Measurements from ENCODE around the gene IER2. TPM values are rescaled to one million over a fixed set of nuclear protein-coding genes. Genes with fewer than 3 reads are reported as not detected.

IER2 gene
- total and polyA plus RNA-seq, 2 of the 4 experiments (the other 2 are of a cell fraction), result 7.7 to 102 TPM

- TF ChIP-seq MXI1 (IDR thresholded peaks at IDR 0.05; ENCODE audit: borderline replicate concordance, low read depth, low read length), result peak; percentile 38; the same call in 1 of the 2 replicates
These were observed 4.1 kb downstream of the IER2 start (continued) for GRCh38 chr19:13154241-13154778.

GRCh38 chr19:13154911-13155471 lies 4.8 kb downstream of the IER2 start:
- BruUV-seq (replicated peaks), result no TSS peak
- CTCF ChIA-PET, result no interaction called here
- 0% methylated on average over 2 of the region's 24 CpGs; no CpG with 5 or more reads in 1 of the 2 experiments for WGBS, 2 experiments (ENCODE audit: extremely low coverage in 2 of 2, insufficient read length in 1 of 2)
- Histone ChIP-seq H2BK20ac (ENCODE audit: low read depth, low read length) (no peak overlapping the region), H3K36me3 (ENCODE audit: control insufficient read depth, insufficient read depth, low read length) (peaks cover 2% of the 10 kb centered on the region; the same call in 1 of the 2 replicates), H2AK9ac (replicated peaks; ENCODE audit: low read depth, low read length, poor library complexity) (peak overlapping the region; percentile 93), H3K14ac (replicated peaks; ENCODE audit: low read depth, low read length) (peak overlapping the region; percentile 98), H3K4me2 (ENCODE audit: low read depth, low read length) (peak overlapping the region; percentile 90), H3K56ac (ENCODE audit: extremely low read depth, insufficient read depth, low read length) (peak overlapping the region; percentile 91), H2BK5ac (ENCODE audit: low read depth, low read length, poor library complexity, severe bottlenecking) (peak overlapping the region; percentile 88), H2AK5ac (ENCODE audit: low read depth, low read length) (peak overlapping the region; percentile 94), H4K91ac (ENCODE audit: insufficient read depth, low read depth, low read length) (peak overlapping the region; percentile 93), H3K9me1 (ENCODE audit: insufficient read depth, low read length) (no peaks in the 10 kb centered on the region), H4K5ac (ENCODE audit: low read depth, low read length) (peak overlapping the region; percentile 60; the same call in 1 of the 2 replicates), H2BK120ac (ENCODE audit: low read depth, low read length) (peak overlapping the region; percentile 47; the same call in 1 of the 2 replicates), H3K27ac (ENCODE audit: insufficient read depth, low read length) (peak overlapping the region; percentile 80), H2BK15ac (ENCODE audit: low read depth, low read length) (0 out of 3 replicates have a peak overlapping the region, but pooled peaks have one; percentile 5), H4K8ac (ENCODE audit: low read depth in 2 of 2, low read length in 2 of 2) (peak overlapping the region; percentile 72 to 73; a peak in 3 of 4 replicates), H3K79me1 (ENCODE audit: low read depth in 1 of 2, low read length in 2 of 2) (peaks cover 0 to 31% of the 10 kb centered on the region in 2 experiments; a peak in 1 of 4 replicates), H3K9ac (ENCODE audit: low read depth, low read length) (peak overlapping the region; percentile 99), H3K4me3 (ENCODE audit: insufficient read depth, low read depth, low read length) (peak overlapping the region; percentile 82), H3K23ac (ENCODE audit: low read depth, low read length) (peak overlapping the region; percentile 85), H3K9me3 (ENCODE audit: control insufficient read depth, insufficient read depth, low read length) (no peaks in the 10 kb centered on the region), H3K18ac (ENCODE audit: low read depth, low read length) (peak overlapping the region; percentile 62), H3K27me3 (ENCODE audit: control insufficient read depth, insufficient read depth, low read length) (no peaks in the 10 kb centered on the region), H3K4ac (ENCODE audit: low read depth, low read length) (peak overlapping the region; percentile 95), H3K4me1 (ENCODE audit: control insufficient read depth, insufficient read depth, low read length) (peaks cover 11% of the 10 kb centered on the region), H2AFZ (replicated peaks; ENCODE audit: low read length, poor library complexity) (peak overlapping the region; percentile 40), H4K20me1 (ENCODE audit: insufficient read depth, low read length) (peaks cover 29% of the 10 kb centered on the region)
- POLR2A ChIA-PET (ENCODE audit: unreplicated experiment), result interaction anchor here (0.6 to 0.9 kb wide), 2 partner anchors 15 to 107 kb away, joined by 3 read pairs; no protein-coding TSS in a partner anchor
- peak; percentile 65 for DNase-seq
- in situ Hi-C loops (cut with MboI; ENCODE audit: low sequenced_read_pairs), result loop anchor here (10.0 kb wide), 1 partner anchor 690 kb away; no protein-coding TSS in a partner anchor
- ATAC-seq (ENCODE audit: low read depth), result no peak
- dilution Hi-C loops (cut with HindIII; ENCODE audit: low sequenced_read_pairs, unreplicated experiment), result no loop called here
- intact Hi-C loops (cut with micrococcal nuclease), result loop anchor here (1.0 kb wide), 2 partner anchors 8 to 106 kb away; no protein-coding TSS in a partner anchor
- no peak for TF ChIP-seq RAD21 (IDR thresholded peaks at IDR 0.05; ENCODE audit: low read length)
- TF ChIP-seq CTCF (conservative IDR thresholded peaks at IDR 0.05; ENCODE audit: low read depth, low read length), result 0 out of 2 replicates have a peak, but pooled peaks have one; percentile 12
- TF ChIP-seq ELK1 (IDR thresholded peaks at IDR 0.05; ENCODE audit: borderline replicate concordance, low read depth, low read length), result no peak
- TF ChIP-seq MXI1 (IDR thresholded peaks at IDR 0.05; ENCODE audit: borderline replicate concordance, low read depth, low read length), result no peak
- peak; percentile 51; the same call in 1 of the 2 replicates for TF ChIP-seq CHD1 (IDR thresholded peaks at IDR 0.05; ENCODE audit: low read depth, low read length)
- TF ChIP-seq RCOR1 (IDR thresholded peaks at IDR 0.05; ENCODE audit: insufficient replicate concordance, low read length), result no peak
- TF ChIP-seq NFE2L2 (IDR thresholded peaks at IDR 0.05; ENCODE audit: low read depth, low read length), result no peak
- no peak for TF ChIP-seq FOS (IDR thresholded peaks at IDR 0.05; ENCODE audit: low read depth, low read length)
- no peak for TF ChIP-seq MAFK (IDR thresholded peaks at IDR 0.05; ENCODE audit: low read depth, low read length)
- TF ChIP-seq POLR2A (IDR thresholded peaks at IDR 0.05; ENCODE audit: low read depth, low read length), result no peak
- TF ChIP-seq CEBPB (IDR thresholded peaks at IDR 0.05; ENCODE audit: low read depth, low read length), result no peak
- TF ChIP-seq SMC3 (IDR thresholded peaks at IDR 0.05; ENCODE audit: low read depth, low read length), result no peak
- no peak for TF ChIP-seq MAZ (IDR thresholded peaks at IDR 0.05; ENCODE audit: borderline replicate concordance, low read depth, low read length)

Data from IMR-90 (cell line).